Iris pigment epithelial cell (primary cell): ENCODE results near the gene HK2.
A peak's percentile ranks its signal among the peaks of the same experiment; 100 is the strongest.
"Not testable (repeated sequence)": the region's sequence is repeated elsewhere in the genome, so short reads cannot be mapped to it uniquely, and the experiment has no call there.

Experiments used
- DNase-seq: peaks from one replicate; pipeline ENCODE4 v3.0.0-alpha.2; 2011; ENCODE audit warnings: low read depth

Gene HK2

GRCh38 chr2:74833418-74834233 is at the start of gene HK2:
HK2 (plus strand) TSS chr2:74834127; CDS start chr2:74834581, 454 bp downstream.
- DNase-seq: peak; percentile 85

DNA sequence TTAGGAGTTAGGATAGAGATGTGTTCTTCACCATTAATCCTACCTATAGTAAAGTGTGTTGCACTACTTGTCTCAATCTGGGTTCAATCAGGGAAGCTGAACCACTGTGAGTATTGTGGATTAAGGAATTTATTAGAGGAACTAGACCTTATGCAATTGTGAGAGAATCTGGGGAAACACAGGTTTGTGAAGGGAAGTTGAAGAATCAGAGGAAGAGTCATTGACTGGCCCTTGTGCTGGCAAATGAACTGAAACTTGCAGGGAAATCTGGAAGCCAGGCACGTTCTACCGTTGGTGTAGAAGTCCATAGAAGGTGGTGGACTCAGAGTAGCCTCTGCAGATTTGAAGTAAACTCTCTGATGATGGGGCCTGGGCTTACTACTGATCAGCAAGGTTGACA is 44.7 kb upstream of the HK2 start:
- no peak for DNase-seq

DNA sequence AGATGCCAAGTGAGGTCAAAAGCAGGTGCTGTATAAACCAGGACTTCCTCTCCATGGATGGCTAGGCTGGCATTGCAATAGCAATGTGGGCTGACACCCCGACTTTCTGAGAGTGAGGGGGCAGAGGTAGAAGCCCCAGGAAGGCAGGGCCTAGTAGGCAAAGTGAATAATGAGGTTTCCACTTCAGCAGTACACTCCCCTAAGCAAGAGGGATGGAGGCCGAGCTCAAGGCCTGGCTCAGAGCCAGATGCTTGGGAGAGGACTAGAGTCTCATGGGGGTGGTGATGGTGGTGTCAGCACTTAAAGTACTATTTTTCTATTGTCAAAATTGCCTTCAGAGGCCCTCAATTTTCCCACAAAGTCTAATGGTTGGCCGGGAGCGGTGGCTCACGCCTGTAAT is 41.6 kb upstream of the HK2 start:
- DNase-seq: no peak

- DNase-seq: not testable (repeated sequence)
These were observed 39.0 kb upstream of the HK2 start for GRCh38 chr2:74794878-74795277.

DNA sequence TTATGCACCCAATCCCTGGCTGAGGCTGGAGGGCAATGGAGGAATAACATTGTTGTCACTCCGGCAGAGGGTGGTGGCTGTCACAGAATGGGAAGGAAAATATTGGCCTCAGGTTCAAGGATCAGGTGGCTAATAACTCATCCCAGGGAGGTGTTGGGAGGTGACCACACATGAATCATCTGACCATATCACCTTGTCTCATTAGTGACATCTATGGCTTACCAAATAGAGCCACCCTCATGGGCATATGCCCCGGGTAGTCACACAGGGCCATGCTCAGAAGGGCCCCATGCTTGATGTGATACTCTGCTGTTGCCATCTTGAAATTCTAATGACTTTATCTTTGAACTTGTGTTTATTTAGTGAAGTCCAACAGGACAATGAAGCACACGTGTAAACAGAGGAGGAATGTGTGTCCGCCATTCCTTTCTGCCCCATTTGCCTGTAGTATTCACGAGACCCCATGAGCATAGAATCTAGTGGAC is 27.5 kb upstream of the HK2 start:
- no peak for DNase-seq

DNA sequence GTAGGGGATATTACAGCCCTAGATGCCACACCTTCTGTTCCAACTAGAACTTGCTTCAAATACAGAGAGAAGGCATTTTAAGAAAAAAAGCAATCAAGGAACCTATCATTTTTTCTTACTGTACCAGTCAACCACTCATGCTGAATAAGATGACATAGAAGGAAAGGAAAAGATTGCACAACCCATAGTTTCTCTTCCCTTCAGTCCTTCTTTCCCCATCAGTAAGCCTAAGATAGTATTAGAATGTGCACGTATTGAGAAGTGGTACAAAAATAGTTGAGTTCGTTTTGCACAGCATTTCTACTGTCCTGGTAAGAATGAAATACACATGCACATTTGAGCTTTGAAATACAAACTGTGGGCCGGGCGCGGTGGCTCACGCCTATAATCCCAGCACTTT is 27.0 kb upstream of the HK2 start:
- no peak for DNase-seq

DNA sequence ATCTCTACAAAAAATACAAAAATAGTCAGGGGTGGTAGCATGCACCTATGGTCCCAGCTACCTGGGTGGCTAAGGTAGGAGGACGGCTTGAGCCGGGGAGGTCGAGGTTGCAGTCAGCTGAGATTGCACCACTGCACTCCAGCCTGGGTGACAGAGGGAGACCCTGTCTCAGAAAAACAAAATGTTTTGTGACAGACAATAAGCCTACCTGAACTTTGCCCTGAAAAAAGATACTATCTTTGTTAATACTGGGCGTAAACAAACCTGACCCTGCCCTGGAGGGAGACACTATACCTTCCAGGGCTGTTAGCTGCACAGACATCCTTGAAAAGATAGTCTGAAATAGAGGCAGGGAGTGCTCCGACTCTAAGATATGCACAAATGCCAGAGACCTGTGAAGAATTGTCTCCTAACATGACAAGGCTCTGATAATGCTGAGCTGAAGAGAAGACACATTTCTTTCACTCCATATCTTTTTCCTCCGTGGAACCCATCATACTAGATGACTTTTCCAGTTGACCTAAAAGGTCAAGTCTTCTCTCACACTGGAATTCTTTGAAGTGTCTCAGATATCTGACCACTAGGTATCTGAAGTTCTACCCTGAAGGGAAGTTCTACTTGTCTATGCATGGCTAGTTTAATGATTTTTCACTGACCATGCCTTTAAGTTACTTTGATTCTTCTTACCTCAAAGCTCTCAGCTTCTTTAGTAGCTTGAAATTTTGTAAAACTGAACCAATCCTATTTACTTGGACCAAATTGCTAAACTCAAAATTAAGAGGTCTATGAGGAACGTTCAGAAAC is 20.9 kb upstream of the HK2 start:
- DNase-seq: no peak

DNA sequence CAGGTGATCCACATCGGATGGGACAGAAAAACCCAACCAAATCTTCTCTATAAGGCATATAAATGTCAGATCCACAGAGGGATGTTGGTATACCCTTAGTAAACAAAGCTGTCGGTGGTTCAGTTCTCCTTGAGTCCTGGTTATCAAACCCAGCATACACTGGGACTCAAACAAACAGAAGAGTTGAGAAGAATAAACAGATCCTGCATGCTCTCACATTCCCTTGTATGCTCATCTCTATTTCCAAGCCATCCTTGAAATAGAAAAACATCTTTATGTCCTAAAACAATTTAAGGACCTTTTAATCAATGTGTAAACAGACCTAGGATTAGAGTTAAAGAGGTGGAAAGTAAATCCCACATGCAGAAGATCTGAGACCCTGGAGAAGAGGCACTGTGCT is 19.8 kb upstream of the HK2 start:
- no peak for DNase-seq

DNA sequence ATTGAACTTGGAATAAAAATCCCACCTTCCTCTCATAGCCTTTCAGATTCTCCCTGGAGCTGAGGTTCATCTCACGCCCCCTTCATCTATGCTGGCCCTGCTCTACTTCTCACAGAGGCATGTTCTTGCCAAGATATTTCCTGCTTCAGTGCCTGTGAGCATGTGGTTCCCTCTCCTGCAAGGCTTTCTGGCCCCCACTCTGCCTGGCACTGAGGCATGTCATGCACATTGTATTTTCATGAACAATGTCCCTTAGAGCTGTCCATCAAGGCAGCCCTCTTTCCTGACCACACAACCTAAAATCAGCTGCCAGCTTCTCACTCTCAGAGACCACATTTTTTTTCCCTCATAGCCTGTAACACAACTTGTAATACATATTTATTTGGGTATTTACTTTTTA is 18.0 kb upstream of the HK2 start:
- no peak for DNase-seq

DNA sequence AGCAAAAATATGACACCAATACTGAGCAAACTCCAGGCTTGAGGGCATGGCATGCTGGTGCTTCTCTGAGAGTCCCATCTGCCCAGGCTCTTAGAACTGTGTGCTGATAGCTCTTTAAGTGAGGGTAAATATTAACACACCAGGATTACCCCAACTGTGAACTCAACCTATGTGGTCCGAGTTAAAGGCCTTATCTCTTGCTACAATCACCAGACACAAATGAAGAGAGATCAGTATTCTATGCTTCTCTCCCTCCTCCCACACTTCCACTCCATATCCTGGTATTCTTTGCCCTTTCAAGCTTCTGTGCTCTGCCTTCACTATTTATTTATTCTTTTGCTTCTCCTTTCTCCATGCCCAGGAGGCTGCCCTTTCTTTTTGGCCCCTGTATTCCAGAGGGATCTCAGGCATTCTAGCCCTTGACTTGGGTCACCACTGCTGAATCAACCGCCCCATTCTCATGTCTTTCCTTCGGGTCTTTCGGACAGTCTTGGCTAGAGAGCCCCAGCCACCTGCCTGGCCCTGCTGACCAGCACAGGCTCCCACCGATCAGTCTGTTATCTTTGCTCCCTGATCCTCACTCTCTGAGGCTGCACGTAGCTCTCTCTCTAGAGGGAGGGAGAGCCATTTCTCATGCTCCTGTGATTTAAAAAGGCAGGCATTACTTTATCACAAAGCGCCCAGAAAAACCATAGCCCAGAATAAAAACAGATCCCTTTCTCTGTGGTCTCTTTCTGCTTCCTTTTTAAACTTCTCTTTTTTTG is 17.2 kb upstream of the HK2 start:
- DNase-seq: no peak

DNA sequence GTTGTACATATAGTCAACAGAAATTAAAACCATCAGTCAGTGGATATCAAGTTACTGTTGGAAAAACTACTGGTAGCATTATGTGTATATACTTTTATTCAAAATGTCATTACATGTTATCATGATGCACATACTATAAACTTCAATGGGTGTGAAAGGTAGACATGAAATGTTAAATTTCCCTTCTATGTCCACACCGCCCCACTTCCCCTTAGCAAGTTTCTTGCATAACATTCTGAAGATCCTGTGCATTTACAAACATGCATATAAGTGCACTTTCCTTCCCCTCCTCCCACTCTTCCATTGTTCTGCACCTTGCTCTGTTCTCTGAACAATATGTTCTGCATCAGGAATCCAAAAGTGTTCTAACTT is 16.6 kb upstream of the HK2 start:
- no peak for DNase-seq

DNA sequence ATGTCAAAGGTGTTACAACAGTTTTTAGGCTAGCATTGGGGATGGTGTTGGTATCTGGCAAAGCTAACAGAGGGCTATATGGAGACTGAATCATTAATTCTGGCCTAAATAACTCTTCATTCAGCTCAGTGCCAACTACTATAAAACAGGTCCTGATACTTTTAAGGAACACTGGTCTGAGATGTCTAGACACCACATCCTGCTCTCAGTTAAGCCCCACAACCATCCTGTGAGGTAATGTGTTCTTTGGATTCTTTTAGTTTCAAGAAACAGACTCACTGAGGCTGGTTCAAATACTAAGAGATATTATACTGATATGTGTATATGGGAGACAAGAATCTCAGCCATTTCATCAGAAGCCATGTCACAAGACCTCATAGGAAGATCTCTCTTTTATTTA is 14.2 kb upstream of the HK2 start:
- no peak for DNase-seq

DNA sequence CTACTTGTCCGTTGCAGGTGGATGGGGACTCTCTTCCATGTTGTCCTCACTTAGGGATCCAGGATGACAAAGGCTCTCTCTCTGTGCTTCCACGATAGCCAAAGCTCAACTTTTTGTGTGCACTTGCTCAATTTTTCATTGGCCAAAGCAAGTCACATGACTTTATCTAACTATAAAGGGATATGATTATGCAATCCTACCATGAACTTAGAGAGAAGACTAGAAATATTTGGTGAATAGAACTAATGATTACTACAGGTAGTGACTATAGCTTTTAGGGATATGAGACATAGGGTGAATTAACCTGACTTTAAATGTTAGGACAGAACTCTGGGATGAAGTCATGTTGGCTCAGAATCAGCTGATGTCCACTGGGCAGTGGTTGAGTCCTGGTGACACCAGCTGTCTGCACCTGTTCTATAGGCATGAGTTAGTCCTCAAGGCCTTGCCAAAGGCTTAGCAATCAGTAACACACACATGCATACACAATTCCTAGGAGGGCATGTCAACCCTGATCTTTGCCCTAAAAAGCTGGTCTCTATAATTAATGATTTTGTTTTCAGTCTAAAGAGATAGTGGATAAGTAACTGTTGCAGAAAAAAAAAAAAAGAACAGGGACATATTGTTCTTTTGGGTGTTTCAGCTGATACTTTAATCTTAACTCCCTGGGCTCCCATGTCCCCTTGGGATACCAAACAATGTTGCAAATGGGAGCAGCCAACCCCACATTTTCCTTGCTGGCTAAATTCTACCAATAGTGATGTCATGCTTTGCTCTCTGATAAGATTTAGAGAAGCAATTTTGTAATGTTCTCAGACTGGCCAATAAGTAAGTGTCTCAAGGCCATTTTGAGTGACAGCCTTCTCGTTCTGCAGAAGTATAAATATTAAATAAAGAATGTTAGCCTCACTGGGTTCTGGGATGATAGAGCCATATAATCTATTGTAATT is 12.5 kb upstream of the HK2 start:
- DNase-seq: no peak

- no peak for DNase-seq
These were observed 11.0 kb upstream of the HK2 start for GRCh38 chr2:74822771-74823566.

DNA sequence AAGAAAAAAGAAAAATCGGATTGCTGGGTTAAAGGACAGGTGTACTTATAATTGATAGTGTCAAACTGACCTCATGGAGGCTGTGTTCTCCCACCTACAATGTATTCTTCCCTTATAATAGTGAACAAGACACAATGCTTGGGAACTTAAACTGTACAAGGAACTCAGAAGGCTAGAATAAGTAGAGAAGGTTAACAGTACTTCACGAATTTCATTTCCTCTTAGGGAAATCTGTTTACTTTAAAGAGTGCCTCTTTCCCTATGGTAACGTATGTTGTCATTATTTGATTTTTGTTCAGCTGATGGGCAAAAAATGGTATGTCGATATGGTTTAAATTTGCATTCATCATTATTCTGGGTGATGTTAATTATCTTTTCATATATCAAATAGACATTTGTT is 9.2 kb upstream of the HK2 start:
- DNase-seq: no peak

GRCh38 chr2:74828543-74828942 is 5.4 kb upstream of the HK2 start:
- no peak for DNase-seq

- peak; percentile 43 for DNase-seq
These were observed 2.0 kb upstream of the HK2 start for GRCh38 chr2:74831693-74832530.

- peak; percentile 52 for DNase-seq
These were observed 386 bp downstream of the HK2 start for GRCh38 chr2:74834234-74834791.
